Mesothelial cell of epicardium (in vitro differentiated cells): ENCODE measurements around the gene KMO. TPM values are rescaled to one million over a fixed set of nuclear protein-coding genes. Genes with fewer than 3 reads are reported as not detected.

Source experiments
- DNase-seq, 2 experiments: peaks; one replicate each; pipeline ENCODE4 v3.0.0; 2021; ENCODE audit warnings: low spot score in 2 of 2; ENCODE audit not compliant: unreplicated experiment in 2 of 2
- H3K27ac Mint-ChIP-seq: 2 replicates; pipeline ENCODE4 v1.8.0; 2021; ENCODE audit warnings: mixed read lengths
- H3K27me3 Mint-ChIP-seq: 2 replicates; pipeline ENCODE4 v1.8.0; 2021; ENCODE audit warnings: low read depth, mixed read lengths
- H3K36me3 Mint-ChIP-seq: 2 replicates; pipeline ENCODE4 v1.8.0; 2021; ENCODE audit warnings: mixed read lengths
- H3K4me1 Mint-ChIP-seq: 2 replicates; pipeline ENCODE4 v1.8.0; 2021; ENCODE audit warnings: mixed read lengths
- H3K4me3 Mint-ChIP-seq: 2 replicates; pipeline ENCODE4 v1.8.0; 2021; ENCODE audit warnings: mild to moderate bottlenecking, moderate library complexity, mixed read lengths
- H3K9me3 Mint-ChIP-seq: 2 replicates; pipeline ENCODE4 v1.8.0; 2021; ENCODE audit warnings: mixed read lengths
- total RNA-seq: library from RNA; stranded (reverse); gene quantifications from 3 replicates; pipeline ENCODE4 v1.2.1, GENCODE V29; 2021
- TF ChIP-seq, protein P1 (sequence below): fragments of 200-600 bp; sonication (generic); IDR thresholded peaks from one replicate; pipeline ENCODE4 v1.5.0; 2021; ENCODE audit warnings: antibody characterized with exemption; ENCODE audit not compliant: unreplicated experiment

KMO gene
- total RNA-seq, 1 donor from 2014 or later: not detected

DNA sequence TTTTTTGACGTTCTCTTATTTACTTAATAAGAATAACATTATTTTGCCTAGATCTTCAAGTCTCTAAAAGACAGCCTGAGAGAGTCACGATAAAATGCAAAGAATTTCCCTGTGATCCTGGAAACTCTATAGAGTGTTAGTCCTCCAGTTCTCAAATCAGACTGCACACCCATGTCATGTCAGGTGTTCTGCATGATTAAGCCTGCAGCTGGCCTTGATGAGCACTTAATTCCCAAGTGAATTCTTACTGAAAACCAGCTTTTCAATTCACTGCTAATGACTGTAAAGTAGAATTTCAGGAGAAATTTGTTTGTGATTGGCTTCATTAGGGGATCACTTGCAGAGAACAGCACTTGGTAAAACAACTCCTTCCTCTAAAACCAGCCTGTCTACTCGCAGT is 66.1 kb downstream of the KMO start:
- no peak for DNase-seq
- Mint-ChIP-seq H3K4me1 (no peaks in the 10 kb centered on the region), H3K4me3 (no peak overlapping the region), H3K27me3 (no peaks in the 10 kb centered on the region), H3K27ac (no peak overlapping the region), H3K36me3 (peaks cover 21% of the 10 kb centered on the region), H3K9me3 (no peaks in the 10 kb centered on the region)
- TF ChIP-seq, protein P1, sequence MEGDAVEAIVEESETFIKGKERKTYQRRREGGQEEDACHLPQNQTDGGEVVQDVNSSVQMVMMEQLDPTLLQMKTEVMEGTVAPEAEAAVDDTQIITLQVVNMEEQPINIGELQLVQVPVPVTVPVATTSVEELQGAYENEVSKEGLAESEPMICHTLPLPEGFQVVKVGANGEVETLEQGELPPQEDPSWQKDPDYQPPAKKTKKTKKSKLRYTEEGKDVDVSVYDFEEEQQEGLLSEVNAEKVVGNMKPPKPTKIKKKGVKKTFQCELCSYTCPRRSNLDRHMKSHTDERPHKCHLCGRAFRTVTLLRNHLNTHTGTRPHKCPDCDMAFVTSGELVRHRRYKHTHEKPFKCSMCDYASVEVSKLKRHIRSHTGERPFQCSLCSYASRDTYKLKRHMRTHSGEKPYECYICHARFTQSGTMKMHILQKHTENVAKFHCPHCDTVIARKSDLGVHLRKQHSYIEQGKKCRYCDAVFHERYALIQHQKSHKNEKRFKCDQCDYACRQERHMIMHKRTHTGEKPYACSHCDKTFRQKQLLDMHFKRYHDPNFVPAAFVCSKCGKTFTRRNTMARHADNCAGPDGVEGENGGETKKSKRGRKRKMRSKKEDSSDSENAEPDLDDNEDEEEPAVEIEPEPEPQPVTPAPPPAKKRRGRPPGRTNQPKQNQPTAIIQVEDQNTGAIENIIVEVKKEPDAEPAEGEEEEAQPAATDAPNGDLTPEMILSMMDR: no peak

GRCh38 chr1:241600496-241600901 is 68.3 kb downstream of the KMO start:
- no peak overlapping the region for H3K4me3 Mint-ChIP-seq
- H3K9me3 Mint-ChIP-seq: no peaks in the 10 kb centered on the region
- TF ChIP-seq, protein P1: no peak
- no peaks in the 10 kb centered on the region for H3K27me3 Mint-ChIP-seq
- no peaks in the 10 kb centered on the region for H3K4me1 Mint-ChIP-seq
- peaks cover 13% of the 10 kb centered on the region for H3K36me3 Mint-ChIP-seq
- H3K27ac Mint-ChIP-seq: no peak overlapping the region
- DNase-seq: no peak

DNA sequence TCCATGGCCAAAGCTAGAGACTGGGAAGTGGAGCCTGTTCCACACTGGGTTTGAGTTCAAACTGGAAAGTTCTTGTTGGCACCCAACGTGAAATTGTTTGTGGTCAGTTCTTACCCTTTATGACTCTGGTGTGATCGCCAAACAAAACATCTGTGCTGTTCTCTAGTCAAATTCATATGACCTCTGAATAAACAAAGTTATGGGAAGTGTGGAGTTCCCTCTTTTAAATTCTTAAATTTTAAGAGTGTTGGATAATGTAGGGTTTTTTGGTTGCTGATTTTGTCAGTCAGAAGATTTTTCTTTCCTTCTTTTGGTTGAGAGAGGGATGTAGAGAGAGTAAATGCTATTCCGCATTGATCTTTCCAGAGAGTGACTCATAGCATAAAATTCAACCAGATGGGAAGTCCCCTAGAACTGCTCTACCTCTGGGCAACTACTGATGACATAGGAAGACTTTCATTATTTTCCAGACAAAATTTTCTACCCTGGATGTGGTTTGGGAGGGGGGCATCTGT is 71.6 kb downstream of the KMO start:
- Mint-ChIP-seq H3K27me3 (no peaks in the 10 kb centered on the region), H3K4me3 (no peak overlapping the region), H3K36me3 (peaks cover 13% of the 10 kb centered on the region), H3K9me3 (no peaks in the 10 kb centered on the region), H3K4me1 (no peaks in the 10 kb centered on the region), H3K27ac (no peak overlapping the region)
- TF ChIP-seq, protein P1: no peak
- DNase-seq: no peak

DNA sequence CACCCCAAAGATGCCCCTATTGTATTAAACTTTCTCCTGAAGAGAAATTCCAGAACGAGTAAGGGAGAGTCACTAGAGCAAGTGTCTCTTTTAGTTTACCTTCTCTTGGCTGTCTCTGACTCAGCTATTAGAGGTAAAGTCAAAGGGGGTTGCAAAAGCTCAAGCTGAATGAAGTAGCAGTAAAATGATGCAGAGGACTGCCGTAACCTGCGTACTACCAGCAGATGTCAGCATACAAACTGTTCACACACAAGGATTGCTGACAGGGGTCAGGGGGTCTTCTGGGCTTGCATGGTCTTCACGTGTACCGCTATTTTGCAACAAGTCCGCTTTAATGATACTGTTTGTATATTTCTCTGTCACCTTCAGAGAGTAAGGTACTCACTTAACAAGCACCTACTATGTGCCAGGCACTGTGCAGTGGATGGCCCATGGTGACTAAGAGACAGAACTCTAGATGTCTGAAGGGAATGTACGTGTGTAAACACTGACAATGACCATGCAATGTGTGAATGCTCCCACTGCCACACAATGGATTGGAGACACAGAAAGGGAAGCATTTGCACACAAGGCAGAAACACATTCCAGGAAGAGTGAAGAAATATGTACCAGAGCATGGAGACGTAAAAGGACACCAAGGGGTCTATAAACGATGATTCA is 73.1 kb downstream of the KMO start:
- H3K36me3 Mint-ChIP-seq: peaks cover 13% of the 10 kb centered on the region
- no peaks in the 10 kb centered on the region for H3K27me3 Mint-ChIP-seq
- no peak overlapping the region for H3K27ac Mint-ChIP-seq
- TF ChIP-seq, protein P1: no peak
- H3K4me1 Mint-ChIP-seq: no peaks in the 10 kb centered on the region
- H3K9me3 Mint-ChIP-seq: no peaks in the 10 kb centered on the region
- no peak for DNase-seq
- H3K4me3 Mint-ChIP-seq: no peak overlapping the region

GRCh38 chr1:241606544-241606943 is 74.4 kb downstream of the KMO start:
- no peak for DNase-seq
- H3K27ac Mint-ChIP-seq: no peak overlapping the region
- H3K4me3 Mint-ChIP-seq: no peak overlapping the region
- H3K36me3 Mint-ChIP-seq: peaks cover 8% of the 10 kb centered on the region
- TF ChIP-seq, protein P1: no peak
- no peaks in the 10 kb centered on the region for H3K27me3 Mint-ChIP-seq
- H3K4me1 Mint-ChIP-seq: no peaks in the 10 kb centered on the region
- H3K9me3 Mint-ChIP-seq: no peaks in the 10 kb centered on the region

GRCh38 chr1:241607497-241607896 is 75.3 kb downstream of the KMO start:
- Mint-ChIP-seq H3K4me1 (no peaks in the 10 kb centered on the region), H3K9me3 (no peaks in the 10 kb centered on the region), H3K4me3 (no peak overlapping the region), H3K27ac (no peak overlapping the region), H3K36me3 (peaks cover 1% of the 10 kb centered on the region), H3K27me3 (no peaks in the 10 kb centered on the region)
- TF ChIP-seq, protein P1: no peak
- no peak for DNase-seq
